ENCODE data around the gene HLTF. TPM values are rescaled to one million over a fixed set of nuclear protein-coding genes. Genes with fewer than 3 reads are reported as not detected.

Gene HLTF
- total and polyA plus RNA-seq, 2 of the 4 experiments (the other 2 are of a cell fraction) = 12.6 to 39.1 TPM

DNA sequence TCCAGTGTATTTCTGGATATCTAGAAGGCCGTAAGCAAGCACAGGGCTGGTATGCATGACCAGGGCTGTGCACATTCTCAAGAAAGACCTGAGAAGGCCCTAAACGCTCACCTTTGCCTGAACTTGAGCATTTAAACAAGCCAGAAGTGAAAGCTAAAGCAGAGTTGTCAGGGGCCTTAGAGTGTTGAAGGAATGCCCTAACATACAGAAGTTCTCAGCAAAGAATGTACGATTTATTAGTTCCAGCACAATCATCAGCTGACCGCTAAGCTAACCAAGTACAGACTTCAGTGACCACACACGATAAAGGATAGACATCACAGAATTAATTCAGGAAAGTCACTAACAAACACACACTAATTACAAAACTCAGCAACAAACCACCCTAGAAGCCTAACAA is 8.7 kb downstream of the HLTF start:
- H2BK15ac ChIP-seq (ENCODE audit: low read depth, low read length) = no peak overlapping the region
- POLR2A ChIA-PET (ENCODE audit: unreplicated experiment) = no interaction called here

More for the DNA sequence above, 8.7 kb downstream of the HLTF start:
- H3K18ac ChIP-seq (ENCODE audit: low read depth, low read length) = no peak overlapping the region
- no peak overlapping the region for H3K56ac ChIP-seq (ENCODE audit: extremely low read depth, insufficient read depth, low read length)
- H2AFZ ChIP-seq (replicated peaks; ENCODE audit: low read length, poor library complexity) = no peak overlapping the region
- H3K4me2 ChIP-seq (ENCODE audit: low read depth, low read length) = no peak overlapping the region; the same call in 1 of the 2 replicates
- TF ChIP-seq BHLHE40 (IDR thresholded peaks at IDR 0.05; ENCODE audit: low read depth, low read length) (no peak), SMC3 (IDR thresholded peaks at IDR 0.05; ENCODE audit: low read depth, low read length) (no peak), RAD21 (IDR thresholded peaks at IDR 0.05; ENCODE audit: low read length) (no peak), MAFK (IDR thresholded peaks at IDR 0.05; ENCODE audit: low read depth, low read length) (no peak), RCOR1 (IDR thresholded peaks at IDR 0.05; ENCODE audit: insufficient replicate concordance, low read length) (no peak), POLR2A (IDR thresholded peaks at IDR 0.05; ENCODE audit: low read depth, low read length) (no peak), FOS (IDR thresholded peaks at IDR 0.05; ENCODE audit: low read depth, low read length) (no peak), RFX5 (IDR thresholded peaks at IDR 0.05; ENCODE audit: low read depth, low read length) (no peak), MXI1 (IDR thresholded peaks at IDR 0.05; ENCODE audit: borderline replicate concordance, low read depth, low read length) (no peak), CEBPB (IDR thresholded peaks at IDR 0.05; ENCODE audit: low read depth, low read length) (no peak), NFE2L2 (IDR thresholded peaks at IDR 0.05; ENCODE audit: low read depth, low read length) (no peak), CHD1 (IDR thresholded peaks at IDR 0.05; ENCODE audit: low read depth, low read length) (no peak), MAZ (IDR thresholded peaks at IDR 0.05; ENCODE audit: borderline replicate concordance, low read depth, low read length) (no peak)
- TF ChIP-seq, protein P1, sequence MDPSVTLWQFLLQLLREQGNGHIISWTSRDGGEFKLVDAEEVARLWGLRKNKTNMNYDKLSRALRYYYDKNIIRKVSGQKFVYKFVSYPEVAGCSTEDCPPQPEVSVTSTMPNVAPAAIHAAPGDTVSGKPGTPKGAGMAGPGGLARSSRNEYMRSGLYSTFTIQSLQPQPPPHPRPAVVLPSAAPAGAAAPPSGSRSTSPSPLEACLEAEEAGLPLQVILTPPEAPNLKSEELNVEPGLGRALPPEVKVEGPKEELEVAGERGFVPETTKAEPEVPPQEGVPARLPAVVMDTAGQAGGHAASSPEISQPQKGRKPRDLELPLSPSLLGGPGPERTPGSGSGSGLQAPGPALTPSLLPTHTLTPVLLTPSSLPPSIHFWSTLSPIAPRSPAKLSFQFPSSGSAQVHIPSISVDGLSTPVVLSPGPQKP (IDR thresholded peaks at IDR 0.05; ENCODE audit: borderline replicate concordance, low read depth, low read length) = no peak
- TF ChIP-seq, protein P2, sequence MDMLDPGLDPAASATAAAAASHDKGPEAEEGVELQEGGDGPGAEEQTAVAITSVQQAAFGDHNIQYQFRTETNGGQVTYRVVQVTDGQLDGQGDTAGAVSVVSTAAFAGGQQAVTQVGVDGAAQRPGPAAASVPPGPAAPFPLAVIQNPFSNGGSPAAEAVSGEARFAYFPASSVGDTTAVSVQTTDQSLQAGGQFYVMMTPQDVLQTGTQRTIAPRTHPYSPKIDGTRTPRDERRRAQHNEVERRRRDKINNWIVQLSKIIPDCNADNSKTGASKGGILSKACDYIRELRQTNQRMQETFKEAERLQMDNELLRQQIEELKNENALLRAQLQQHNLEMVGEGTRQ (IDR thresholded peaks at IDR 0.05; ENCODE audit: low read depth, low read length) = no peak
- TF ChIP-seq, protein P3, sequence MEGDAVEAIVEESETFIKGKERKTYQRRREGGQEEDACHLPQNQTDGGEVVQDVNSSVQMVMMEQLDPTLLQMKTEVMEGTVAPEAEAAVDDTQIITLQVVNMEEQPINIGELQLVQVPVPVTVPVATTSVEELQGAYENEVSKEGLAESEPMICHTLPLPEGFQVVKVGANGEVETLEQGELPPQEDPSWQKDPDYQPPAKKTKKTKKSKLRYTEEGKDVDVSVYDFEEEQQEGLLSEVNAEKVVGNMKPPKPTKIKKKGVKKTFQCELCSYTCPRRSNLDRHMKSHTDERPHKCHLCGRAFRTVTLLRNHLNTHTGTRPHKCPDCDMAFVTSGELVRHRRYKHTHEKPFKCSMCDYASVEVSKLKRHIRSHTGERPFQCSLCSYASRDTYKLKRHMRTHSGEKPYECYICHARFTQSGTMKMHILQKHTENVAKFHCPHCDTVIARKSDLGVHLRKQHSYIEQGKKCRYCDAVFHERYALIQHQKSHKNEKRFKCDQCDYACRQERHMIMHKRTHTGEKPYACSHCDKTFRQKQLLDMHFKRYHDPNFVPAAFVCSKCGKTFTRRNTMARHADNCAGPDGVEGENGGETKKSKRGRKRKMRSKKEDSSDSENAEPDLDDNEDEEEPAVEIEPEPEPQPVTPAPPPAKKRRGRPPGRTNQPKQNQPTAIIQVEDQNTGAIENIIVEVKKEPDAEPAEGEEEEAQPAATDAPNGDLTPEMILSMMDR (conservative IDR thresholded peaks at IDR 0.05; ENCODE audit: low read depth, low read length) = no peak
- H3K9me3 ChIP-seq (ENCODE audit: control insufficient read depth, insufficient read depth, low read length) = no peaks in the 10 kb centered on the region
- H3K27ac ChIP-seq (ENCODE audit: insufficient read depth, low read length) = no peak overlapping the region
- CTCF ChIA-PET = interaction anchor here (1.1 kb wide), 1 partner anchor 34 kb away, joined by 4 read pairs; no protein-coding TSS in a partner anchor
- H3K14ac ChIP-seq (replicated peaks; ENCODE audit: low read depth, low read length) = 0 out of 2 replicates have a peak overlapping the region, but pooled peaks have one; percentile 3
- H3K4me1 ChIP-seq (ENCODE audit: control insufficient read depth, insufficient read depth, low read length) = no peaks in the 10 kb centered on the region
- no peak overlapping the region for H3K4me3 ChIP-seq (ENCODE audit: insufficient read depth, low read depth, low read length)
- in situ Hi-C loops (cut with MboI; ENCODE audit: low sequenced_read_pairs) = no loop called here
- H2AK9ac ChIP-seq (replicated peaks; ENCODE audit: low read depth, low read length, poor library complexity) = no peak overlapping the region
- H2AK5ac ChIP-seq (ENCODE audit: low read depth, low read length) = no peak overlapping the region
- peaks cover 15 to 25% of the 10 kb centered on the region in 2 experiments for H3K79me1 ChIP-seq (ENCODE audit: low read depth in 1 of 2, low read length in 2 of 2)
- no peak overlapping the region for H3K9ac ChIP-seq (ENCODE audit: low read depth, low read length)
- WGBS, 2 experiments (ENCODE audit: extremely low coverage in 2 of 2, insufficient read length in 1 of 2) = 73% methylated on average over 2 of the region's 5 CpGs; no CpG with 5 or more reads in 1 of the 2 experiments
- 0 out of 4 replicates have a peak overlapping the region, but pooled peaks of 1 of the 2 experiments have one; percentile 8 for H4K8ac ChIP-seq (ENCODE audit: low read depth in 2 of 2, low read length in 2 of 2)
- no peak overlapping the region for H3K4ac ChIP-seq (ENCODE audit: low read depth, low read length)
- ATAC-seq (ENCODE audit: low read depth) (peak; percentile 75), DNase-seq (peak; percentile 43)
- H2BK120ac ChIP-seq (ENCODE audit: low read depth, low read length) = no peak overlapping the region
- intact Hi-C loops (cut with micrococcal nuclease) = loop anchor here (5.0 kb wide), 1 partner anchor 35 kb away; no protein-coding TSS in a partner anchor
- dilution Hi-C loops (cut with HindIII; ENCODE audit: low sequenced_read_pairs, unreplicated experiment) = no loop called here
- no peak overlapping the region for H2BK5ac ChIP-seq (ENCODE audit: low read depth, low read length, poor library complexity, severe bottlenecking)
- no peak overlapping the region for H4K91ac ChIP-seq (ENCODE audit: insufficient read depth, low read depth, low read length)
- H3K36me3 ChIP-seq (ENCODE audit: control insufficient read depth, insufficient read depth, low read length) = peaks cover 4% of the 10 kb centered on the region
- no peaks in the 10 kb centered on the region for H3K27me3 ChIP-seq (ENCODE audit: control insufficient read depth, insufficient read depth, low read length)
- no TSS peak for BruUV-seq (replicated peaks)
- H3K9me1 ChIP-seq (ENCODE audit: insufficient read depth, low read length) = no peaks in the 10 kb centered on the region
- H3K23ac ChIP-seq (ENCODE audit: low read depth, low read length) = no peak overlapping the region
- H4K5ac ChIP-seq (ENCODE audit: low read depth, low read length) = no peak overlapping the region
- no peak overlapping the region for H2BK20ac ChIP-seq (ENCODE audit: low read depth, low read length)
- no peaks in the 10 kb centered on the region; the same call in 1 of the 2 replicates for H4K20me1 ChIP-seq (ENCODE audit: insufficient read depth, low read length)

Data from IMR-90 (cell line).